Measurements from ENCODE around the gene SH2B2. TPM values are rescaled to one million over a fixed set of nuclear protein-coding genes. Genes with fewer than 3 reads are reported as not detected.

Gene SH2B2
- total and polyA plus RNA-seq, 2 donors (not counting 3 experiments of a cell fraction or from before 2014, with no cell fraction given) = 0.69 to 0.73 TPM

DNA sequence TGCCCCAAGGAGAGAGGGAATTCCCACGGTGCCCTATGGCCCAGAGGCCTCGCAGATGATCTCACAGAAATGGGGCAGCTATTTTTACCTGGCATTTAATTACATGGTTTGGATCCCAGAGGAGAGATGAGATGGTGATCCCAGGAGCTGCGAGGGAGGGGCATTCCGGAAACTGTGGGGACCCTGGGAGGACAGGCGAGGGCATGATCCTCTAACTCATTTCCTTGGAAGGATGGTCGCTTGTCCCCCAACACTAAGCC, 9.4 kb downstream of the SH2B2 start:
- Histone ChIP-seq H3K4me2 (ENCODE audit: insufficient read depth, low read length) (no peak overlapping the region), H3K4me1 (ENCODE audit: control insufficient read depth, extremely low read depth, insufficient read depth, low read length) (no peaks in the 10 kb centered on the region), H4K20me1 (replicated peaks; ENCODE audit: control insufficient read depth, extremely low read depth, insufficient read depth, low read length) (no peaks in the 10 kb centered on the region), H3K79me2 (ENCODE audit: control insufficient read depth, insufficient read depth, low read length) (no peaks in the 10 kb centered on the region), H3K9me1 (replicated peaks; ENCODE audit: control insufficient read depth, extremely low read depth, insufficient read depth, low read length) (no peaks in the 10 kb centered on the region), H2AFZ (ENCODE audit: low read depth, low read length) (no peak overlapping the region), H3K36me3 (ENCODE audit: control insufficient read depth in 2 of 2, extremely low read depth in 1 of 2, insufficient read depth in 2 of 2, low read length in 2 of 2) (no peaks in the 10 kb centered on the region), H3K9me3 (replicated peaks; ENCODE audit: control insufficient read depth, insufficient read depth, low read length) (no peaks in the 10 kb centered on the region), H3K27me3 (ENCODE audit: control insufficient read depth in 2 of 2, insufficient read depth in 2 of 2, low read length in 2 of 2) (peaks cover 8% of the 10 kb centered on the region in 2 experiments), H3K27ac (ENCODE audit: insufficient read depth, low read depth, low read length) (no peak overlapping the region), H3K9ac (replicated peaks; ENCODE audit: extremely low read depth, insufficient read depth, low read length) (no peak overlapping the region), H3K4me3 (replicated peaks in 1 of 3; ENCODE audit: insufficient read depth in 1 of 3, low read depth in 1 of 3, low read length in 3 of 3) (no peak overlapping the region)
- TF ChIP-seq GATA2 (IDR thresholded peaks at IDR 0.05; ENCODE audit: insufficient read depth, insufficient read length, low read depth, low read length) (no peak), CTCF (IDR thresholded peaks at IDR 0.05; ENCODE audit: extremely low read depth in 1 of 2, insufficient read depth in 1 of 2, low read depth in 1 of 2, low read length in 2 of 2) (no peak), POLR2AphosphoS5 (IDR thresholded peaks at IDR 0.05; ENCODE audit: insufficient read depth, low read depth, low read length) (no peak), FOS (IDR thresholded peaks at IDR 0.05; ENCODE audit: borderline replicate concordance, insufficient read depth, low read length) (no peak), POLR2A (IDR thresholded peaks at IDR 0.05; ENCODE audit: low read depth, low read length) (no peak), JUN (IDR thresholded peaks at IDR 0.05; ENCODE audit: borderline replicate concordance, insufficient read depth, insufficient read length, low read depth) (no peak), MYC (IDR thresholded peaks at IDR 0.05; ENCODE audit: low read depth, low read length) (no peak), EZH2 (IDR thresholded peaks at IDR 0.05; ENCODE audit: borderline replicate concordance, low read depth, low read length, severe bottlenecking) (no peak)
- TF ChIP-seq, protein P1, sequence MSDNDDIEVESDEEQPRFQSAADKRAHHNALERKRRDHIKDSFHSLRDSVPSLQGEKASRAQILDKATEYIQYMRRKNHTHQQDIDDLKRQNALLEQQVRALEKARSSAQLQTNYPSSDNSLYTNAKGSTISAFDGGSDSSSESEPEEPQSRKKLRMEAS (IDR thresholded peaks at IDR 0.05; ENCODE audit: insufficient read depth, insufficient read length) = no peak
- intact Hi-C loops (cut with micrococcal nuclease) = no loop called here
- BruUV-seq (replicated peaks) = no TSS peak
- dilution Hi-C loops (cut with MboI; ENCODE audit: extremely low pct_ligation_motif_present, low sequenced_read_pairs) = no loop called here
- ChIA-PET POLR2A (no interaction called here), CTCF (interaction anchor here (0.9 kb wide), 1 partner anchor 22 kb away, joined by 3 read pairs; no protein-coding TSS in a partner anchor)
- FAIRE-seq = no peak
- DNase-seq (ENCODE audit: low read depth, low spot score) = no peak

All from endothelial cell of umbilical vein (primary cell).